ENCODE results near the gene NRDE2.

Gene NRDE2

DNA sequence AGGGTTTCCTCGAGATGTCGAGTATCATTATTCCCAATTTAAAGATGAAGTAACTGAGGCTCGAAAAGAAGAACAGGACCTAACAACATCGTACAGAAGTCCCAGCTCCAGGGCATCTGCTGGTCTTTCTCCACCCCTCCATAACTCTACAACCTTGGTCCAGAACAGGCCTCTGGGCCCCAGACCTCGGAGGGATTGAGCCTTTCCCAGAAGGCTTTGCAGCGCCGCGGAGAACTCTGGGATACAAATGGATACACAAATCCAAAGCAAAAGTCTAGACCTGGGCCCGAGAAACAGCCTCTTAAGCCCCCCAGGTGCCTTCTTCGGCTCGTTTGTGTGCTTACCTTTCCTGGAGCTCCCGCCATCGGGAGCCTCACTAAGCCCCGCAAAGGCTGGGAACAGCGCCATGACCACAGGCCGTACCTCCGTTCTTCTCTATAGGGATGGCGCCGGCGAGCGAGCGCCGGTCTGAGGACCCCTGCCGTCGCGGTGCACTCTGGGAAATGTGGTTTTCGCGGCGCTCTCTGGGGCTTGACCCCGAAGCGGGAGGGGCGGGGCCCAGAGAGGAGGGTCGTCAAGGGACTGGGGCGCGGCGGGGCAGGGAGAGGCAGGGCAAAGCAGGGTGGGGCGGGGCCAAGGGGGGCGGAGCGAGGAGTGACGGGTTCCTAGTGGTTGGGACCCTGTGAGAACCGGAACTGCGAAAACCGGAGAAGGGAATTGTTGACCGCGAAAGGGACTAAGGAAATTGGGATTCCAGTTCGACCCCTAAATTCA, at the start of gene NRDE2:
Gene NRDE2 (minus strand): TSS at position 445 of the 774 bp plus-strand sequence. CDS start 37 bp downstream, at position 408.
- DNase-seq (ENCODE audit: low spot score) = peak; percentile 97

- DNase-seq (ENCODE audit: low spot score) = no peak
Observed at GRCh38 chr14:90381011-90381786, 49.5 kb upstream of the NRDE2 start.

GRCh38 chr14:90379106-90379505, 47.4 kb upstream of the NRDE2 start:
- no peak for DNase-seq (ENCODE audit: low spot score)

DNA sequence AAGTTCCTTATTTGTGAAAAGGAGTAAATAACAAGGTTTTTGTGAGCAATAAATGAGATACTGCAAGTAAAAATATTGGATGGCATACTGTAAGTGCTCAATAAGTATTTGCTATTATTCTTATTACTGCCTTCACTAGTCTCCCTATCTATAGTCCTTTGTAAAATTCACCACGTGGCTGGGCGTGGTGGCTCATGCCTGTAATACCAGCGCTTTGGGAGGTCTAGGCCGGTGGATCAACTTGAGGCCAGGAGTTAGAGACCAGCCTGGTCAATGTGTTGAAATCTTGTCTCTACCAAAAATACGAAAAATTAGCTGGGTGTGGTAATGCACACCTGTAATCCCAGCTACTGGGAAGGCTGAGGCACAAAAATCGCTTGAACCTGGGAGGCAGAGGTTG, 46.5 kb upstream of the NRDE2 start:
- DNase-seq (ENCODE audit: low spot score) = no peak

- DNase-seq (ENCODE audit: low spot score) = no peak
Observed at GRCh38 chr14:90375934-90376333, 44.2 kb upstream of the NRDE2 start.

DNA sequence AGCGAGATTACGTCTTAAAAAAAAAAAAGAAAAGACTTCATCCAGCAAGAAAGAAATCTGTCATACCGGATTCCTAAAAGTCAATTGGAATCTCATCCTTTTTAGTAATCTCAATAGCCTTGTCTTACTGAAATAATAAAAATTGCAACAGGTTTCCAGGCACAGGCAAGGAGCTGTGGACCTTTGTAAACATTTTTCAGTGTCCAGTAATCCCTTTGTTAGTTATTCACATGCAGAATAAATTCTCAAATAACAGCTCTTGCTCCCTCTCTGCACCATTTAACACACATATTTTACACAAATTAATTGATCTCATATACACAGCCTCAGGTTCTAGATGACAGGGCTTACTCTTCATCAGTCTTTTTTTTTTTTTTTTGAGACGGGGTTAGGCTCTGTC, 43.1 kb upstream of the NRDE2 start:
- no peak for DNase-seq (ENCODE audit: low spot score)

GRCh38 chr14:90373887-90374286, 42.1 kb upstream of the NRDE2 start:
- DNase-seq (ENCODE audit: low spot score) = no peak

GRCh38 chr14:90368946-90369721, 37.4 kb upstream of the NRDE2 start:
- DNase-seq (ENCODE audit: low spot score) = peak; percentile 71

- DNase-seq (ENCODE audit: low spot score) = no peak
Observed at GRCh38 chr14:90362558-90362896, 30.8 kb upstream of the NRDE2 start.

- no peak for DNase-seq (ENCODE audit: low spot score)
Observed at GRCh38 chr14:90361865-90362557, 30.3 kb upstream of the NRDE2 start.

DNA sequence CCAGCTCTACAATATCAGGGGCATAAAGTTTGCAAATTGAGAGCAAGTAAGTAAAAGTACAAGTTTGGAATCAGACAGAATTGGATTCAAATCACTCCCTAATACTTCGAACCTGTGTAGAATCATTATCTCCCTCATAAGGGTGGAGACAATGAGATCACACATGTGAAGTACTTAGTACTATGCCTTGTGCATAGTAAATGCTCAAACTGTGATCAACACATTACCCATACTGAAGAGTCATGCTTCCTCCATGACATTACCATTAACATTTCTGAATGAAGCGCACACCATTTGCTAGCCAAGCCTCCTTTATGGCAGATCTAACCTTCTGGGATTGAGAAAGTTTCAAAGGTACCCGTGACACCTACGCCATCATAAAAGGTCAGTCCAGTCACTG, 26.6 kb upstream of the NRDE2 start:
- no peak for DNase-seq (ENCODE audit: low spot score)

- no peak for DNase-seq (ENCODE audit: low spot score)
Observed at GRCh38 chr14:90356925-90357324, 25.2 kb upstream of the NRDE2 start.

GRCh38 chr14:90355540-90356518, 24.1 kb upstream of the NRDE2 start:
- DNase-seq (ENCODE audit: low spot score) = peak; percentile 40

- DNase-seq (ENCODE audit: low spot score) = no peak
Observed at GRCh38 chr14:90354551-90355298, 23.0 kb upstream of the NRDE2 start.

- DNase-seq (ENCODE audit: low spot score) = no peak
Observed at GRCh38 chr14:90349739-90350138, 18.0 kb upstream of the NRDE2 start.

GRCh38 chr14:90348270-90348669, 16.5 kb upstream of the NRDE2 start:
- no peak for DNase-seq (ENCODE audit: low spot score)

DNA sequence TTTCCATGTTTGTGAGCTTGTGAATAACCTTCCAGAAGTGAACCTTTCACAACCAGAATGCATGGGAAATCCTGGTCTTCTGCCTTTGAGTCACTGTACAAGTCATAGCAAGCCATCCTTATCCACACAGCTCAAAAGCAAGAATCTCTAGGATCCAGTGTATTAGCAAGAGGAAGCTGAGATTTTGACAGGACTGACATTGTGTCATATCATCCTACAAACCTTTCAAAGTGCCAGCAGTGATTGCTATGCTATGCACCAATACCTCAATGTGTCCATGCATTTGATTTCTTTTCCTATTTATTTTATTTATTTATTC, 13.5 kb upstream of the NRDE2 start:
- peak; percentile 26 for DNase-seq (ENCODE audit: low spot score)

- no peak for DNase-seq (ENCODE audit: low spot score)
Observed at GRCh38 chr14:90344331-90345238, 12.8 kb upstream of the NRDE2 start.

DNA sequence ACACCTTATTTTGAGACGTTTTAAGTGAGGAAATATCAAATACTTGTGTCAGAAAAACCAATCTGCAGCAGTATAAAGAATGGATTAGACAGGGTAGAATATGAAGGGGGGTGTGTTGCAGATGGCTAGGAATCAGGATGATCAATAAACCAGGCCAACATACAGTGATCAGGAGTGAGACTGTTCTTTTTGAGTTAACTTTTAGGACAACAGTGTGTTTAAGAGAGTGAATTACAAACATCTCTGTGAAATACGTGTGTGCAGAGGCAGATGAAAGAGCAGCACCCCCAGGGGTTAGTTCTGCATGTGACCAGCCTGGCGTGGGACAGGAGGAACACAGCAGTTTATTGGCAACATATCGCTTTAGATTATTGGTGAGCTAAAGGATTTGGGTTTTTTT, 10.6 kb upstream of the NRDE2 start:
- DNase-seq (ENCODE audit: low spot score) = no peak

Data from RKO (cell line).